Measurements from ENCODE around the gene PPRC1. TPM values are rescaled to one million over a fixed set of nuclear protein-coding genes. Genes with fewer than 3 reads are reported as not detected.
"Not testable (repeated sequence)": the region's sequence is repeated elsewhere in the genome, so short reads cannot be mapped to it uniquely, and the experiment has no call there.

The PPRC1 gene
- total RNA-seq, 1 donor from 2014 or later: 77.2 TPM

DNA sequence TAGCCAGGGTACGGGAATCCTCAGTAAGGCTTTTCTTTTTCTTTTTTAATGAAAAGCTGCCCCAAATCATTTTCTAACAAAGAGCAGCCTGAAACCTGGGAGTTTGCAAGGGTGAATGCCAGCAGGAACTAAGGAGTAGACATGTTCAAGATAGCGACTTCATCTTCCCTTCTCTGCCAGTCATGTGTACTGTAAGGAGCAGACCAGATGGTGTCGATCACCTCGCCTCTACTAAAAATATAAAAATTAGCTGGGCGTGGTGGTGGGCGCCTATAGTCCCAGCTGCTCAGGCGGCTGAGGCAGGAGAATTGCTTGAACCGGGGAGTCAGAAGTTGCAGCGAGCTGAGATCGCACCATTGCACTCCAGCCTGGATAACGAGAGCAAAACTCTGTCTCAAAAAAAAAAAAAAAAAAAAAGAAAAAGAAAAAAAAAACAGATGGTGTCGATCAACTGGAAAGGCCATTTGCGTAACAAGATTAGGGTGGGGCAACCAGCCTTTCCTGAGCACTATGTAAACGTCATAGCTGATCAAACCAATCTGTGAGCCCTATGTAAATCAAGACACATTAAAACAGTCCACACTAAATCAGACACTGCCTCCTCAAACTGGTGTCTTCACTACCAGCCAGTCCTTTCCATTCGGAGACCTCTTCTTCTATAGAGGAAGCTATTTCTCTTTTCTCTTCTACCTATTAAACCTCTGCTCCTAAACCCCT lies 53.1 kb downstream of the PPRC1 start:
- peaks cover 1% of the 10 kb centered on the region for H3K27me3 Mint-ChIP-seq
- peaks cover 16% of the 10 kb centered on the region for H3K4me1 Mint-ChIP-seq
- CTCF ChIA-PET: no interaction called here
- peak; percentile 40 for ATAC-seq (ENCODE audit: low read depth)
- TF ChIP-seq, protein P1, sequence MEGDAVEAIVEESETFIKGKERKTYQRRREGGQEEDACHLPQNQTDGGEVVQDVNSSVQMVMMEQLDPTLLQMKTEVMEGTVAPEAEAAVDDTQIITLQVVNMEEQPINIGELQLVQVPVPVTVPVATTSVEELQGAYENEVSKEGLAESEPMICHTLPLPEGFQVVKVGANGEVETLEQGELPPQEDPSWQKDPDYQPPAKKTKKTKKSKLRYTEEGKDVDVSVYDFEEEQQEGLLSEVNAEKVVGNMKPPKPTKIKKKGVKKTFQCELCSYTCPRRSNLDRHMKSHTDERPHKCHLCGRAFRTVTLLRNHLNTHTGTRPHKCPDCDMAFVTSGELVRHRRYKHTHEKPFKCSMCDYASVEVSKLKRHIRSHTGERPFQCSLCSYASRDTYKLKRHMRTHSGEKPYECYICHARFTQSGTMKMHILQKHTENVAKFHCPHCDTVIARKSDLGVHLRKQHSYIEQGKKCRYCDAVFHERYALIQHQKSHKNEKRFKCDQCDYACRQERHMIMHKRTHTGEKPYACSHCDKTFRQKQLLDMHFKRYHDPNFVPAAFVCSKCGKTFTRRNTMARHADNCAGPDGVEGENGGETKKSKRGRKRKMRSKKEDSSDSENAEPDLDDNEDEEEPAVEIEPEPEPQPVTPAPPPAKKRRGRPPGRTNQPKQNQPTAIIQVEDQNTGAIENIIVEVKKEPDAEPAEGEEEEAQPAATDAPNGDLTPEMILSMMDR (IDR thresholded peaks at IDR 0.05): no peak
- POLR2A ChIA-PET: interaction anchor here (1.0 kb wide), 1 partner anchor 46 kb away, joined by 7 read pairs; no protein-coding TSS in a partner anchor
- H3K4me3 Mint-ChIP-seq: no peak overlapping the region
- no peak for DNase-seq
- peaks cover 3% of the 10 kb centered on the region for H3K9me3 Mint-ChIP-seq
- no peak overlapping the region for H3K27ac Mint-ChIP-seq
- H3K36me3 Mint-ChIP-seq (ENCODE audit: low read depth): no peaks in the 10 kb centered on the region
- intact Hi-C loops (cut with micrococcal nuclease): no loop called here

DNA sequence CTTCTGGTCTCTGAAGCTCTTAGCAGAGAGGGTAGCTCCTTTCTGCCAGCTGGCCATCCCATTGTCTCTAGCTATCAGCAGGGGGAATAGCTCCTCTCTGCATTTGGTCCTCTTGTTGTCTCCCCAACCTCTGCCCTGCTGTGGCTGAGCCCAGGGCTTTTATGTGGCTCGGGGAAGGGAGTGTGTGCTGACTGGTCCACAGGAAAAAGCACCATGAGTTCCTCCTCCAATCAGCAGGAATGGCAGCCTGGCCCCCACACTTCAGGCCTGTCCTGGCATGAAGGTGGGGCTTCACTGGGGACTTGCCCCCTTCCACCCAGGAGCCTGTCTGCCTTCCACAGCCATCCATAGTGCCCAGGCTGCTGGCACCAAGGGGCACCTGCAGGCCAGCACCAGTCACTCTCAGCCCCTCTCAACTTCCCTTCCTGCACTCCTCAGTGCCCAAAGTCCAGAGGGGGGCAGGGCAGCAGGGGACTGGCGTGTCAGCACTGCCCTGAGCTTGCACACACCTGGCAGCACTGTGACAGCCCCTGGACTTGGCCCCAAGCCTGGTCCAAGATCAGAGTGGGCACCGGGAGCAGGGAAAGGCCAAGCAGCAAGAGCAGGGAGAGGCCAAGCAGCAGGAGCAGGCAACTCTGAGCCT lies 55.6 kb downstream of the PPRC1 start:
- Mint-ChIP-seq H3K27ac (no peak overlapping the region), H3K27me3 (no peaks in the 10 kb centered on the region), H3K9me3 (peaks cover 13% of the 10 kb centered on the region), H3K4me3 (no peak overlapping the region), H3K36me3 (ENCODE audit: low read depth) (no peaks in the 10 kb centered on the region), H3K4me1 (peaks cover 16% of the 10 kb centered on the region)
- CTCF ChIA-PET: no interaction called here
- ATAC-seq (ENCODE audit: low read depth) (no peak), DNase-seq (no peak)
- TF ChIP-seq, protein P1 (IDR thresholded peaks at IDR 0.05): no peak
- POLR2A ChIA-PET: no interaction called here
- intact Hi-C loops (cut with micrococcal nuclease): no loop called here

DNA sequence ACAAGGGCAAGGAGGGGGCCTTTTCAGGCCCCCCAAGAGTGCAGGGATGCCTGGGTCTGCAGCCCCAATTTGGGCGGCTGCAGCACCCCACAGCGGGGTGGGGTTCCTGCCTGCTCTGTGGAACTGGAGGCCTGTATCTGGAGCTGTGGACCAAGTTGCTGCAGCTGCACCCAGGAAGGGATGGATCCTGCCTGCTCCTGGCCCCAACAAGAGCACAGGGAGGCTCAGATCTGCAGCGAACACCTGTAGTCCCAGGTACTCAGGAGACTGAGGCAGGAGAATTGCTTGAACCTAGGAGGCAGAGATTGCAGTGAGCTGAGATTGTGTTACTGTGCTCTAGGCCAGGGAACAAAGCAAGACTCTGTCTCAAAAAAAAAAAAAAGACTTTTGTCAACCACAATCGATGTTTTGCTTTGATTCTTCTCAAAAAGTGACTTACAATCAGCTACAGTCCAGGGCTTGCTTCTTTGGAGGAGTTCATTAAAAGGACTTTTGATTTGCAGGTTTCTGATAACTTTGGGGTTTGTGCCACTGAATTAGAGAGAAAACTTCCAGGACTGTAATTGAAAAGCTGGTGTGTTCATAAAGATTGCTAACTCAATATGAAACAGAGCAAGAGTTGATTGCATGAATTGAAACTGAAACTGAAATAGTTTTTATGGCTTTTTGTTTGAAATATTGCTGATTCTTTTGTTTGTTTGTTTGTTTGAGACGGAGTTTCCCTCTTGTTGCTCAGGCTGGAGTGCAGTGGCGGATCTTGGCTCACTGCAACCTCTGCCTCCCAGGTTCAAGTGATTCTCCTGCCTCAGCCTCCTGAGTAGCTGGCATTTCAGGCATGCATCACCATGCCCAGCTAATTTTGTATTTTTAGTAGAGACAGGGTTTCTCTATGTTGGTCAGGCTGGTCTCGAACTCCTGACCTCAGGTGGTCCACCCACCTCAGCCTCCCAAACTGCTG lies 56.4 kb downstream of the PPRC1 start:
- H3K4me3 Mint-ChIP-seq; H3K36me3 Mint-ChIP-seq (ENCODE audit: low read depth); H3K27ac Mint-ChIP-seq; H3K27me3 Mint-ChIP-seq; ATAC-seq (ENCODE audit: low read depth); CTCF ChIA-PET; DNase-seq; intact Hi-C loops (cut with micrococcal nuclease): not testable (repeated sequence)
- Mint-ChIP-seq H3K9me3 (peaks cover 13% of the 10 kb centered on the region), H3K4me1 (peaks cover 16% of the 10 kb centered on the region)
- POLR2A ChIA-PET: interaction anchor here (0.7 kb wide), 2 partner anchors 59 to 1236 kb away, joined by 3 read pairs; no protein-coding TSS in a partner anchor

DNA sequence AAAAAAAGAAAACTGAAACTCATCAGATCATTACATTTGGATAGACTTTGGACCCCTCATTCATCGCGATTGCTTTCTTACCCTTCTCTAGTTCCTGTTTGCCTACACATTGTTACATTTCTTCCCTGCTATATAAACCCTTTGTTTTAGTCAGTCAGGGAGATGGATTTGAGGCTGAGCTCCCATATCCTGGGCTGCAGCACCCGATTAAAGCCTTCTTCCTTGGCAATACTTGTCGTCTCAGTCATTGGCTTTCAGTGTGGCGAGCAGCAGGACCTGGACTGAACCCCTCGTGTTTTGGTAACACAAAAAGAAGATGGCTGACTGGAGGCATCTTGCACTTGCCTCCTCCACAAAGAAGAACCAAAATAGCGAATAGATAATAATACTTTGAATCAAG lies 59.1 kb downstream of the PPRC1 start:
- H3K27ac Mint-ChIP-seq: no peak overlapping the region
- peaks cover 7% of the 10 kb centered on the region for H3K4me1 Mint-ChIP-seq
- DNase-seq: no peak
- no peak for ATAC-seq (ENCODE audit: low read depth)
- ChIA-PET CTCF (no interaction called here), POLR2A (no interaction called here)
- intact Hi-C loops (cut with micrococcal nuclease): no loop called here
- no peaks in the 10 kb centered on the region for H3K36me3 Mint-ChIP-seq (ENCODE audit: low read depth)
- peaks cover 1% of the 10 kb centered on the region for H3K27me3 Mint-ChIP-seq
- H3K4me3 Mint-ChIP-seq: no peak overlapping the region
- peaks cover 10% of the 10 kb centered on the region for H3K9me3 Mint-ChIP-seq
- TF ChIP-seq, protein P1 (IDR thresholded peaks at IDR 0.05): no peak

DNA sequence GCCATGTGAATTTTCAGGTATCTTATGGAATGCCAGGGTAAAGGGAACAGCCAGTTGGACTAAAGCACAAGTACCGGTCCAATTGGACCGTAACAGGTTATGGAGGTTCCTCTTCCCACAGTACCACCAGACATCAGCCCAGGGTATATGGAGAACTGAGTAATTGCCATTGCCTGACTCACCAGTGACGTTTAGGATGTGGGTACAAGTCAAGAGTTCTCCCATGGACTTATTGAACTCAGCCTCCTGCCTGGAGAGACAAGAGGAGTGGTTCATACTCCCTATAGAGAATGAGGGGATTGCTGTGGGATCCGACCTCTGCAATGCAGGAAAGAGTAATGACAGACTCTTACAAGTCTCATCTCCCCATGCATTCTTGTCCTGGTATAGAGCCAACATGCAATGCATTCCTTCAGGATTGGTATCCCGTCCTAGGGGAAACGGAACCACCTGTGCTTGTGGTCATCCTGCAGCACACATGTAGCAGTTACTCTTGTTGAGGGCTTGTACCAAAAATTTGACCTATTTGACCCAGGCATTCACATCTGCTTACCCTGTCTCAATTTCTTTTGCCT lies 62.5 kb downstream of the PPRC1 start:
- intact Hi-C loops (cut with micrococcal nuclease): no loop called here
- POLR2A ChIA-PET: no interaction called here
- no peak overlapping the region for H3K4me3 Mint-ChIP-seq
- peaks cover 10% of the 10 kb centered on the region for H3K9me3 Mint-ChIP-seq
- no peak overlapping the region for H3K27ac Mint-ChIP-seq
- DNase-seq (no peak), ATAC-seq (ENCODE audit: low read depth) (no peak)
- H3K4me1 Mint-ChIP-seq: no peaks in the 10 kb centered on the region
- H3K27me3 Mint-ChIP-seq: peaks cover 3% of the 10 kb centered on the region
- TF ChIP-seq, protein P1 (IDR thresholded peaks at IDR 0.05): no peak
- CTCF ChIA-PET: interaction anchor here (0.7 kb wide), 1 partner anchor 51 kb away, joined by 3 read pairs; no protein-coding TSS in a partner anchor
- H3K36me3 Mint-ChIP-seq (ENCODE audit: low read depth): no peaks in the 10 kb centered on the region
